ENCODE measurements around the gene MPV17L2.
A peak's percentile ranks its signal among the peaks of the same experiment; 100 is the strongest.

DNA sequence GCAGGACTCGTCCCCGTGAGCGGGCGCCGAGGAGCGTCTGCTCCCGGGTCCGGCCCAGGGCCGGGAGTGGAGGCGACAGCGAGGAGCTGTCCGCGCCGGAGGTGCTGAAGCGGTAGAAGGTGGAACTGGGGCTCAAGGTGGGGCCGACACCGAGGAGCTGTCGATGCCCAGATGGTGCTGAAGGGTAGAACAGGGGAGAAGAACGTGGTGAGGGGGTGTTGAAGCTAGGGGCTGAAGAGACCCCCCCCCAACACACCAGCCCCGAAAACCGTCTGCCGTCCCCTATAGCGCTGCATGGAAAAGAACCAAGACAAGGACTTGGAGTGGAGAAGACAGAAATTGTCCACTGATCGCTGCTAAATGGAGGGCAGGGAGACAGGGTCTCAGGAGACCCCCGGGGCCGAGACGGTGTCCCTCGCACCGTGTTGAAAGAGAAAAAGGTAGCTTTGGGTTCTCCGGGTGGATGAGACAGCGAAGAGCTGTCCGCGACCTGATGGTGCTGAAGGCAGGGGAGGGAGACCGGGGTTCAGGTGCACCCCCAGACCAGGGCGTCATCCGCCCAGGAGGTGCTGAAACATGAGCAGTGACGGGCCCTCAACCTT is 40.3 kb downstream of the MPV17L2 start:
- TF ChIP-seq RAD21 (conservative IDR thresholded peaks at IDR 0.05) (no peak), MXI1 (conservative IDR thresholded peaks at IDR 0.05; ENCODE audit: poor library complexity, severe bottlenecking) (peak; percentile 10), POLR2AphosphoS5 (IDR thresholded peaks at IDR 0.05) (no peak), EZH2 (IDR thresholded peaks at IDR 0.05; ENCODE audit: borderline replicate concordance, insufficient read depth, low read length, poor library complexity, severe bottlenecking) (no peak), EP300 (conservative IDR thresholded peaks at IDR 0.05; ENCODE audit: poor library complexity, severe bottlenecking) (no peak)
- TF ChIP-seq, protein P1, sequence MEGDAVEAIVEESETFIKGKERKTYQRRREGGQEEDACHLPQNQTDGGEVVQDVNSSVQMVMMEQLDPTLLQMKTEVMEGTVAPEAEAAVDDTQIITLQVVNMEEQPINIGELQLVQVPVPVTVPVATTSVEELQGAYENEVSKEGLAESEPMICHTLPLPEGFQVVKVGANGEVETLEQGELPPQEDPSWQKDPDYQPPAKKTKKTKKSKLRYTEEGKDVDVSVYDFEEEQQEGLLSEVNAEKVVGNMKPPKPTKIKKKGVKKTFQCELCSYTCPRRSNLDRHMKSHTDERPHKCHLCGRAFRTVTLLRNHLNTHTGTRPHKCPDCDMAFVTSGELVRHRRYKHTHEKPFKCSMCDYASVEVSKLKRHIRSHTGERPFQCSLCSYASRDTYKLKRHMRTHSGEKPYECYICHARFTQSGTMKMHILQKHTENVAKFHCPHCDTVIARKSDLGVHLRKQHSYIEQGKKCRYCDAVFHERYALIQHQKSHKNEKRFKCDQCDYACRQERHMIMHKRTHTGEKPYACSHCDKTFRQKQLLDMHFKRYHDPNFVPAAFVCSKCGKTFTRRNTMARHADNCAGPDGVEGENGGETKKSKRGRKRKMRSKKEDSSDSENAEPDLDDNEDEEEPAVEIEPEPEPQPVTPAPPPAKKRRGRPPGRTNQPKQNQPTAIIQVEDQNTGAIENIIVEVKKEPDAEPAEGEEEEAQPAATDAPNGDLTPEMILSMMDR (IDR thresholded peaks at IDR 0.05; ENCODE audit: poor library complexity, severe bottlenecking), result peak; percentile 38
- TF ChIP-seq, protein P2, sequence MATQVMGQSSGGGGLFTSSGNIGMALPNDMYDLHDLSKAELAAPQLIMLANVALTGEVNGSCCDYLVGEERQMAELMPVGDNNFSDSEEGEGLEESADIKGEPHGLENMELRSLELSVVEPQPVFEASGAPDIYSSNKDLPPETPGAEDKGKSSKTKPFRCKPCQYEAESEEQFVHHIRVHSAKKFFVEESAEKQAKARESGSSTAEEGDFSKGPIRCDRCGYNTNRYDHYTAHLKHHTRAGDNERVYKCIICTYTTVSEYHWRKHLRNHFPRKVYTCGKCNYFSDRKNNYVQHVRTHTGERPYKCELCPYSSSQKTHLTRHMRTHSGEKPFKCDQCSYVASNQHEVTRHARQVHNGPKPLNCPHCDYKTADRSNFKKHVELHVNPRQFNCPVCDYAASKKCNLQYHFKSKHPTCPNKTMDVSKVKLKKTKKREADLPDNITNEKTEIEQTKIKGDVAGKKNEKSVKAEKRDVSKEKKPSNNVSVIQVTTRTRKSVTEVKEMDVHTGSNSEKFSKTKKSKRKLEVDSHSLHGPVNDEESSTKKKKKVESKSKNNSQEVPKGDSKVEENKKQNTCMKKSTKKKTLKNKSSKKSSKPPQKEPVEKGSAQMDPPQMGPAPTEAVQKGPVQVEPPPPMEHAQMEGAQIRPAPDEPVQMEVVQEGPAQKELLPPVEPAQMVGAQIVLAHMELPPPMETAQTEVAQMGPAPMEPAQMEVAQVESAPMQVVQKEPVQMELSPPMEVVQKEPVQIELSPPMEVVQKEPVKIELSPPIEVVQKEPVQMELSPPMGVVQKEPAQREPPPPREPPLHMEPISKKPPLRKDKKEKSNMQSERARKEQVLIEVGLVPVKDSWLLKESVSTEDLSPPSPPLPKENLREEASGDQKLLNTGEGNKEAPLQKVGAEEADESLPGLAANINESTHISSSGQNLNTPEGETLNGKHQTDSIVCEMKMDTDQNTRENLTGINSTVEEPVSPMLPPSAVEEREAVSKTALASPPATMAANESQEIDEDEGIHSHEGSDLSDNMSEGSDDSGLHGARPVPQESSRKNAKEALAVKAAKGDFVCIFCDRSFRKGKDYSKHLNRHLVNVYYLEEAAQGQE (IDR thresholded peaks at IDR 0.05; ENCODE audit: borderline replicate concordance), result peak; percentile 97
